ENCODE data around the gene PRPSAP2. TPM values are rescaled to one million over a fixed set of nuclear protein-coding genes. Genes with fewer than 3 reads are reported as not detected.

Gene PRPSAP2
- polyA plus RNA-seq, 2 donors, result 14.7 to 20.3 TPM

- no peaks in the 10 kb centered on the region for H3K4me1 ChIP-seq (ENCODE audit: control insufficient read depth in 2 of 2, insufficient read depth in 2 of 2, low read length in 1 of 2)
- WGBS, 2 donors, result 95 to 96% methylated on average over 6 of the region's 6 CpGs
- H3K27me3 ChIP-seq (ENCODE audit: control insufficient read depth in 1 of 2, insufficient read depth in 2 of 2, low read length in 2 of 2), result no peaks in the 10 kb centered on the region
- H3K27ac ChIP-seq (ENCODE audit: low read depth in 2 of 2, low read length in 1 of 2), result no peak overlapping the region
- H3K36me3 ChIP-seq (ENCODE audit: control insufficient read depth in 2 of 2, insufficient read depth in 2 of 2, low read length in 1 of 2), result peaks cover 12 to 19% of the 10 kb centered on the region in 2 donors
- H3K4me3 ChIP-seq (ENCODE audit: low read depth in 1 of 2, low read length in 2 of 2), result no peak overlapping the region
- no peaks in the 10 kb centered on the region for H3K9me3 ChIP-seq (ENCODE audit: control insufficient read depth in 2 of 2, insufficient read depth in 1 of 2, low read depth in 1 of 2, low read length in 1 of 2)
These were observed 19.2 kb downstream of the PRPSAP2 start for GRCh38 chr17:18877104-18877645.

GRCh38 chr17:18888766-18889290 is 30.9 kb downstream of the PRPSAP2 start:
- Histone ChIP-seq H3K36me3 (ENCODE audit: control insufficient read depth in 2 of 2, insufficient read depth in 2 of 2, low read length in 1 of 2) (peaks cover 0 to 9% of the 10 kb centered on the region in 2 donors), H3K4me3 (ENCODE audit: low read depth in 1 of 2, low read length in 2 of 2) (no peak overlapping the region), H3K4me1 (ENCODE audit: control insufficient read depth in 2 of 2, insufficient read depth in 2 of 2, low read length in 1 of 2) (no peaks in the 10 kb centered on the region), H3K9me3 (ENCODE audit: control insufficient read depth in 2 of 2, insufficient read depth in 1 of 2, low read depth in 1 of 2, low read length in 1 of 2) (no peaks in the 10 kb centered on the region), H3K27ac (ENCODE audit: low read depth in 2 of 2, low read length in 1 of 2) (no peak overlapping the region), H3K27me3 (ENCODE audit: control insufficient read depth in 1 of 2, insufficient read depth in 2 of 2, low read length in 2 of 2) (no peaks in the 10 kb centered on the region)
- 64 to 74% methylated on average over 4 to 9 of the region's 9 CpGs for WGBS, 2 donors

- WGBS, 2 donors, result 43 to 65% methylated on average over 5 of the region's 5 CpGs
- peaks cover 0 to 8% of the 10 kb centered on the region in 2 donors for H3K36me3 ChIP-seq (ENCODE audit: control insufficient read depth in 2 of 2, insufficient read depth in 2 of 2, low read length in 1 of 2)
These were observed 31.7 kb downstream of the PRPSAP2 start for GRCh38 chr17:18889658-18890057.

GRCh38 chr17:18891541-18891940 is 33.6 kb downstream of the PRPSAP2 start:
- peaks cover 0 to 7% of the 10 kb centered on the region in 2 donors for H3K36me3 ChIP-seq (ENCODE audit: control insufficient read depth in 2 of 2, insufficient read depth in 2 of 2, low read length in 1 of 2)

More at GRCh38 chr17:18889658-18890057, 31.7 kb downstream of the PRPSAP2 start:
- Histone ChIP-seq H3K4me1 (ENCODE audit: control insufficient read depth in 2 of 2, insufficient read depth in 2 of 2, low read length in 1 of 2) (no peaks in the 10 kb centered on the region), H3K4me3 (ENCODE audit: low read depth in 1 of 2, low read length in 2 of 2) (no peak overlapping the region), H3K9me3 (ENCODE audit: control insufficient read depth in 2 of 2, insufficient read depth in 1 of 2, low read depth in 1 of 2, low read length in 1 of 2) (no peaks in the 10 kb centered on the region), H3K27me3 (ENCODE audit: control insufficient read depth in 1 of 2, insufficient read depth in 2 of 2, low read length in 2 of 2) (no peaks in the 10 kb centered on the region), H3K27ac (ENCODE audit: low read depth in 2 of 2, low read length in 1 of 2) (no peak overlapping the region)

GRCh38 chr17:18896146-18896545 is 38.2 kb downstream of the PRPSAP2 start:
- Histone ChIP-seq H3K27ac (ENCODE audit: low read depth in 2 of 2, low read length in 1 of 2) (no peak overlapping the region), H3K9me3 (ENCODE audit: control insufficient read depth in 2 of 2, insufficient read depth in 1 of 2, low read depth in 1 of 2, low read length in 1 of 2) (no peaks in the 10 kb centered on the region), H3K4me3 (ENCODE audit: low read depth in 1 of 2, low read length in 2 of 2) (no peak overlapping the region), H3K4me1 (ENCODE audit: control insufficient read depth in 2 of 2, insufficient read depth in 2 of 2, low read length in 1 of 2) (no peaks in the 10 kb centered on the region), H3K36me3 (ENCODE audit: control insufficient read depth in 2 of 2, insufficient read depth in 2 of 2, low read length in 1 of 2) (peaks cover 4 to 9% of the 10 kb centered on the region in 2 donors), H3K27me3 (ENCODE audit: control insufficient read depth in 1 of 2, insufficient read depth in 2 of 2, low read length in 2 of 2) (no peaks in the 10 kb centered on the region)
- whole genome bisulfite sequencing, 2 donors, result 93 to 95% methylated on average over 1 of the region's 1 CpG

More at GRCh38 chr17:18891541-18891940, 33.6 kb downstream of the PRPSAP2 start:
- Histone ChIP-seq H3K27me3 (ENCODE audit: control insufficient read depth in 1 of 2, insufficient read depth in 2 of 2, low read length in 2 of 2) (no peaks in the 10 kb centered on the region), H3K4me1 (ENCODE audit: control insufficient read depth in 2 of 2, insufficient read depth in 2 of 2, low read length in 1 of 2) (no peaks in the 10 kb centered on the region), H3K9me3 (ENCODE audit: control insufficient read depth in 2 of 2, insufficient read depth in 1 of 2, low read depth in 1 of 2, low read length in 1 of 2) (no peaks in the 10 kb centered on the region), H3K27ac (ENCODE audit: low read depth in 2 of 2, low read length in 1 of 2) (no peak overlapping the region), H3K4me3 (ENCODE audit: low read depth in 1 of 2, low read length in 2 of 2) (no peak overlapping the region)
- 93 to 94% methylated on average over 6 of the region's 6 CpGs for WGBS, 2 donors

- peaks cover 4 to 6% of the 10 kb centered on the region in 2 donors for H3K36me3 ChIP-seq (ENCODE audit: control insufficient read depth in 2 of 2, insufficient read depth in 2 of 2, low read length in 1 of 2)
These were observed 39.0 kb downstream of the PRPSAP2 start for GRCh38 chr17:18896947-18897346.

GRCh38 chr17:18904482-18904881 is 46.6 kb downstream of the PRPSAP2 start:
- Histone ChIP-seq H3K36me3 (ENCODE audit: control insufficient read depth in 2 of 2, insufficient read depth in 2 of 2, low read length in 1 of 2) (peaks cover 4 to 6% of the 10 kb centered on the region in 2 donors), H3K4me3 (ENCODE audit: low read depth in 1 of 2, low read length in 2 of 2) (no peak overlapping the region), H3K27ac (ENCODE audit: low read depth in 2 of 2, low read length in 1 of 2) (no peak overlapping the region), H3K27me3 (ENCODE audit: control insufficient read depth in 1 of 2, insufficient read depth in 2 of 2, low read length in 2 of 2) (no peaks in the 10 kb centered on the region), H3K9me3 (ENCODE audit: control insufficient read depth in 2 of 2, insufficient read depth in 1 of 2, low read depth in 1 of 2, low read length in 1 of 2) (no peaks in the 10 kb centered on the region), H3K4me1 (ENCODE audit: control insufficient read depth in 2 of 2, insufficient read depth in 2 of 2, low read length in 1 of 2) (no peaks in the 10 kb centered on the region)
- WGBS, 2 donors, result 86 to 88% methylated on average over 5 of the region's 5 CpGs

More at GRCh38 chr17:18896947-18897346, 39.0 kb downstream of the PRPSAP2 start:
- Histone ChIP-seq H3K27ac (ENCODE audit: low read depth in 2 of 2, low read length in 1 of 2) (no peak overlapping the region), H3K9me3 (ENCODE audit: control insufficient read depth in 2 of 2, insufficient read depth in 1 of 2, low read depth in 1 of 2, low read length in 1 of 2) (no peaks in the 10 kb centered on the region), H3K27me3 (ENCODE audit: control insufficient read depth in 1 of 2, insufficient read depth in 2 of 2, low read length in 2 of 2) (no peaks in the 10 kb centered on the region), H3K4me1 (ENCODE audit: control insufficient read depth in 2 of 2, insufficient read depth in 2 of 2, low read length in 1 of 2) (no peaks in the 10 kb centered on the region), H3K4me3 (ENCODE audit: low read depth in 1 of 2, low read length in 2 of 2) (no peak overlapping the region)
- 88 to 98% methylated on average over 2 of the region's 2 CpGs for WGBS, 2 donors

- H3K27ac ChIP-seq (ENCODE audit: low read depth in 2 of 2, low read length in 1 of 2), result no peak overlapping the region
- no peak overlapping the region for H3K4me3 ChIP-seq (ENCODE audit: low read depth in 1 of 2, low read length in 2 of 2)
- no peaks in the 10 kb centered on the region for H3K4me1 ChIP-seq (ENCODE audit: control insufficient read depth in 2 of 2, insufficient read depth in 2 of 2, low read length in 1 of 2)
- no peaks in the 10 kb centered on the region for H3K9me3 ChIP-seq (ENCODE audit: control insufficient read depth in 2 of 2, insufficient read depth in 1 of 2, low read depth in 1 of 2, low read length in 1 of 2)
- WGBS, 2 donors, result 82 to 84% methylated on average over 5 of the region's 5 CpGs
- peaks cover 4 to 6% of the 10 kb centered on the region in 2 donors for H3K36me3 ChIP-seq (ENCODE audit: control insufficient read depth in 2 of 2, insufficient read depth in 2 of 2, low read length in 1 of 2)
- no peaks in the 10 kb centered on the region for H3K27me3 ChIP-seq (ENCODE audit: control insufficient read depth in 1 of 2, insufficient read depth in 2 of 2, low read length in 2 of 2)
These were observed 47.3 kb downstream of the PRPSAP2 start for GRCh38 chr17:18905226-18905625.

- 94 to 95% methylated on average over 5 of the region's 5 CpGs for WGBS, 2 donors
- Histone ChIP-seq H3K4me3 (ENCODE audit: low read depth in 1 of 2, low read length in 2 of 2) (no peak overlapping the region), H3K27ac (ENCODE audit: low read depth in 2 of 2, low read length in 1 of 2) (no peak overlapping the region), H3K36me3 (ENCODE audit: control insufficient read depth in 2 of 2, insufficient read depth in 2 of 2, low read length in 1 of 2) (peaks cover 5 to 6% of the 10 kb centered on the region in 2 donors), H3K4me1 (ENCODE audit: control insufficient read depth in 2 of 2, insufficient read depth in 2 of 2, low read length in 1 of 2) (no peaks in the 10 kb centered on the region), H3K27me3 (ENCODE audit: control insufficient read depth in 1 of 2, insufficient read depth in 2 of 2, low read length in 2 of 2) (no peaks in the 10 kb centered on the region), H3K9me3 (ENCODE audit: control insufficient read depth in 2 of 2, insufficient read depth in 1 of 2, low read depth in 1 of 2, low read length in 1 of 2) (no peaks in the 10 kb centered on the region)
These were observed 52.4 kb downstream of the PRPSAP2 start for GRCh38 chr17:18910326-18910725.

GRCh38 chr17:18910881-18911280 is 53.0 kb downstream of the PRPSAP2 start:
- WGBS, 2 donors, result 86 to 94% methylated on average over 6 of the region's 6 CpGs
- H3K27me3 ChIP-seq (ENCODE audit: control insufficient read depth in 1 of 2, insufficient read depth in 2 of 2, low read length in 2 of 2), result no peaks in the 10 kb centered on the region
- no peaks in the 10 kb centered on the region for H3K9me3 ChIP-seq (ENCODE audit: control insufficient read depth in 2 of 2, insufficient read depth in 1 of 2, low read depth in 1 of 2, low read length in 1 of 2)
- no peaks in the 10 kb centered on the region for H3K4me1 ChIP-seq (ENCODE audit: control insufficient read depth in 2 of 2, insufficient read depth in 2 of 2, low read length in 1 of 2)
- H3K4me3 ChIP-seq (ENCODE audit: low read depth in 1 of 2, low read length in 2 of 2), result no peak overlapping the region
- no peak overlapping the region for H3K27ac ChIP-seq (ENCODE audit: low read depth in 2 of 2, low read length in 1 of 2)
- peaks cover 5 to 6% of the 10 kb centered on the region in 2 donors for H3K36me3 ChIP-seq (ENCODE audit: control insufficient read depth in 2 of 2, insufficient read depth in 2 of 2, low read length in 1 of 2)

Measured in esophagus (tissue), 2 donors.